ENCODE results near the gene SLC6A3. TPM values are rescaled to one million over a fixed set of nuclear protein-coding genes. Genes with fewer than 3 reads are reported as not detected.

SLC6A3 gene
- total RNA-seq, 1 donor from 2014 or later: 0.16 TPM

- TF ChIP-seq CTCF (conservative IDR thresholded peaks at IDR 0.05): no peak
- DNase-seq (ENCODE audit: low read depth, low spot score): no peak
- Mint-ChIP-seq H3K27ac (ENCODE audit: unreplicated experiment) (peak overlapping the region; percentile 27), H3K9me3 (peaks cover 12% of the 10 kb centered on the region), H3K4me3 (no peak overlapping the region), H3K36me3 (ENCODE audit: low read depth) (no peaks in the 10 kb centered on the region), H3K4me1 (no peaks in the 10 kb centered on the region), H3K27me3 (ENCODE audit: low read depth) (peaks cover 14% of the 10 kb centered on the region)
Measured at GRCh38 chr5:1419476-1420210, 25.6 kb downstream of the SLC6A3 start.

GRCh38 chr5:1418921-1419280 is 26.3 kb downstream of the SLC6A3 start:
- TF ChIP-seq CTCF (conservative IDR thresholded peaks at IDR 0.05): no peak
- Mint-ChIP-seq H3K9me3 (peaks cover 12% of the 10 kb centered on the region), H3K4me1 (no peaks in the 10 kb centered on the region), H3K4me3 (no peak overlapping the region), H3K27me3 (ENCODE audit: low read depth) (peaks cover 10% of the 10 kb centered on the region), H3K27ac (ENCODE audit: unreplicated experiment) (no peak overlapping the region), H3K36me3 (ENCODE audit: low read depth) (no peaks in the 10 kb centered on the region)
- no peak for DNase-seq (ENCODE audit: low read depth, low spot score)

GRCh38 chr5:1418238-1418920 is 26.9 kb downstream of the SLC6A3 start:
- DNase-seq (ENCODE audit: low read depth, low spot score): no peak
- no peak for TF ChIP-seq CTCF (conservative IDR thresholded peaks at IDR 0.05)
- peaks cover 10% of the 10 kb centered on the region for H3K27me3 Mint-ChIP-seq (ENCODE audit: low read depth)
- H3K4me3 Mint-ChIP-seq: no peak overlapping the region
- H3K36me3 Mint-ChIP-seq (ENCODE audit: low read depth): no peaks in the 10 kb centered on the region
- H3K27ac Mint-ChIP-seq (ENCODE audit: unreplicated experiment): no peak overlapping the region
- peaks cover 12% of the 10 kb centered on the region for H3K9me3 Mint-ChIP-seq
- no peaks in the 10 kb centered on the region for H3K4me1 Mint-ChIP-seq

GRCh38 chr5:1417586-1418225 is 27.5 kb downstream of the SLC6A3 start:
- no peak for TF ChIP-seq CTCF (conservative IDR thresholded peaks at IDR 0.05)
- peaks cover 12% of the 10 kb centered on the region for H3K9me3 Mint-ChIP-seq
- H3K4me1 Mint-ChIP-seq: no peaks in the 10 kb centered on the region
- H3K27me3 Mint-ChIP-seq (ENCODE audit: low read depth): peaks cover 10% of the 10 kb centered on the region
- H3K27ac Mint-ChIP-seq (ENCODE audit: unreplicated experiment): no peak overlapping the region
- no peaks in the 10 kb centered on the region for H3K36me3 Mint-ChIP-seq (ENCODE audit: low read depth)
- no peak overlapping the region for H3K4me3 Mint-ChIP-seq
- no peak for DNase-seq (ENCODE audit: low read depth, low spot score)

- Mint-ChIP-seq H3K9me3 (peaks cover 12% of the 10 kb centered on the region), H3K27me3 (ENCODE audit: low read depth) (peaks cover 10% of the 10 kb centered on the region), H3K4me3 (no peak overlapping the region), H3K36me3 (ENCODE audit: low read depth) (no peaks in the 10 kb centered on the region), H3K4me1 (no peaks in the 10 kb centered on the region), H3K27ac (ENCODE audit: unreplicated experiment) (no peak overlapping the region)
- no peak for TF ChIP-seq CTCF (conservative IDR thresholded peaks at IDR 0.05)
- DNase-seq (ENCODE audit: low read depth, low spot score): no peak
Measured at GRCh38 chr5:1416856-1417469, 28.3 kb downstream of the SLC6A3 start.
